GM12892 (cell line): ENCODE results near the gene FSHR.

Experiments used
- POLR2A ChIP-seq: IDR thresholded peaks from 2 replicates; pipeline ENCODE4 v1.6.1; 2011; ENCODE audit warnings: low read depth, low read length, control low read depth
- POLR2AphosphoS5 ChIP-seq: IDR thresholded peaks from 2 replicates; pipeline ENCODE4 v1.6.1; 2011; ENCODE audit warnings: low read depth, low read length, control low read depth
- TAF1 ChIP-seq: IDR thresholded peaks from 2 replicates; pipeline ENCODE4 v1.6.1; 2011; ENCODE audit warnings: low read depth, mild to moderate bottlenecking, control low read depth, low read length, borderline replicate concordance

GRCh38 chr2:49102146-49102545 is 52.2 kb downstream of the FSHR start:
- no peak for TF ChIP-seq POLR2AphosphoS5
- no peak for TF ChIP-seq POLR2A
- no peak for TF ChIP-seq TAF1
